Sigmoid colon (tissue), 4 donors: Measurements from ENCODE around the gene SLC44A1.

Source experiments
- EP300 ChIP-seq, 4 donors: sonication (generic); formaldehyde crosslinking; IDR thresholded peaks; one replicate each; pipeline ENCODE4 v1.6.1; 2017; ENCODE audit warnings: antibody characterized with exemption in 4 of 4
- POLR2A ChIP-seq, 2 donors: fragments of 450-650 bp; IDR thresholded peaks; one replicate each; pipeline ENCODE4 v1.6.1; 2016; ENCODE audit warnings: antibody characterized with exemption in 2 of 2, mild to moderate bottlenecking in 2 of 2, moderate library complexity in 2 of 2
- POLR2AphosphoS5 ChIP-seq, 4 donors: sonication (generic); formaldehyde crosslinking; IDR thresholded peaks; one replicate each; pipeline ENCODE4 v1.6.1; 2017; ENCODE audit warnings: antibody characterized with exemption in 4 of 4
- TF ChIP-seq, protein P1 (sequence below), 4 experiments: fragments of 450-650 bp in 3 of 4; fragments of 200-600 bp in 1 of 4; IDR thresholded peaks; one replicate each; pipeline ENCODE4 v1.5.1; 2016 to 2019; ENCODE audit warnings: antibody characterized with exemption in 4 of 4, mild to moderate bottlenecking in 3 of 4, moderate library complexity in 2 of 4

DNA sequence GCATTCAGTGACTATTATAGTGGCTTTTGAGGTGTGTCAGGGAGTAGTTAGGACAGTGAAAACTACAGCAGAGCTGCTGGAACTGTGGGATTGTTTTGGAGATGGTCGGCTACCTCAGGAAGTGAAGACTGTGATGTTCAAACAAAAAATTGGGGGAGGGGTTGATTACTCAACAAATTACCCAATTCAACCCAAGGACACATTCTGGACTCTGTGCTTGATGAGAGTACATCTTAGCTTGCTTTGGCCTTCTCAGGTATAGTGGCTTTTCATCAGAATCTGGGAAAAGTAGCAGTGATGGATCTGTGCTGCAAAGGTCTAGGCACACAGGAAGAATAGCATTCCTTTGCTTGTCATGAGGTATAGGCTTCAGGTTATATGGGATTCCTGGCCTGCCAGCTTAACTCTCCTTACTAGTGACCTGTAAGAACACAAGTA is 47.0 kb downstream of the SLC44A1 start:
- no peak for TF ChIP-seq POLR2A (IDR thresholded peaks at IDR 0.05)
- TF ChIP-seq, protein P1, sequence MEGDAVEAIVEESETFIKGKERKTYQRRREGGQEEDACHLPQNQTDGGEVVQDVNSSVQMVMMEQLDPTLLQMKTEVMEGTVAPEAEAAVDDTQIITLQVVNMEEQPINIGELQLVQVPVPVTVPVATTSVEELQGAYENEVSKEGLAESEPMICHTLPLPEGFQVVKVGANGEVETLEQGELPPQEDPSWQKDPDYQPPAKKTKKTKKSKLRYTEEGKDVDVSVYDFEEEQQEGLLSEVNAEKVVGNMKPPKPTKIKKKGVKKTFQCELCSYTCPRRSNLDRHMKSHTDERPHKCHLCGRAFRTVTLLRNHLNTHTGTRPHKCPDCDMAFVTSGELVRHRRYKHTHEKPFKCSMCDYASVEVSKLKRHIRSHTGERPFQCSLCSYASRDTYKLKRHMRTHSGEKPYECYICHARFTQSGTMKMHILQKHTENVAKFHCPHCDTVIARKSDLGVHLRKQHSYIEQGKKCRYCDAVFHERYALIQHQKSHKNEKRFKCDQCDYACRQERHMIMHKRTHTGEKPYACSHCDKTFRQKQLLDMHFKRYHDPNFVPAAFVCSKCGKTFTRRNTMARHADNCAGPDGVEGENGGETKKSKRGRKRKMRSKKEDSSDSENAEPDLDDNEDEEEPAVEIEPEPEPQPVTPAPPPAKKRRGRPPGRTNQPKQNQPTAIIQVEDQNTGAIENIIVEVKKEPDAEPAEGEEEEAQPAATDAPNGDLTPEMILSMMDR (IDR thresholded peaks at IDR 0.05) = no peak
- TF ChIP-seq EP300 (IDR thresholded peaks at IDR 0.05) = no peak
- no peak for TF ChIP-seq POLR2AphosphoS5 (IDR thresholded peaks at IDR 0.05)
